Astrocyte of the spinal cord (primary cell): Measurements from ENCODE around the gene HDLBP.

Source experiments
- DNase-seq: peaks from one replicate; pipeline ENCODE4 v3.0.0; 2011; ENCODE audit warnings: low read depth, low spot score
- H3K4me3 ChIP-seq: 2 replicates; pipeline ENCODE4 v1.5.1; 2011; ENCODE audit warnings: low read depth, mild to moderate bottlenecking, low read length, moderate library complexity
- CTCF ChIP-seq: IDR thresholded peaks from 2 replicates; pipeline ENCODE4 v1.5.1; 2012; ENCODE audit warnings: low read depth, mild to moderate bottlenecking, low read length, inconsistent platforms
- in situ Hi-C: cut with HindIII; loops from 2 replicates; pipeline ENCODE4 v1.10.0; 2017; ENCODE audit warnings: low sequenced_read_pairs

Gene HDLBP

GRCh38 chr2:241307055-241307454, 8.4 kb downstream of the HDLBP start:
- no peak overlapping the region for H3K4me3 ChIP-seq
- in situ Hi-C loops = no loop called here
- no peak for DNase-seq
- TF ChIP-seq CTCF = no peak

- no peak for TF ChIP-seq CTCF
- DNase-seq = no peak
- no peak overlapping the region for H3K4me3 ChIP-seq
- in situ Hi-C loops = no loop called here
These were observed 11.3 kb downstream of the HDLBP start for GRCh38 chr2:241304039-241304670.

- in situ Hi-C loops = no loop called here
- no peak for DNase-seq
- H3K4me3 ChIP-seq = no peak overlapping the region
- TF ChIP-seq CTCF = no peak
These were observed 12.5 kb downstream of the HDLBP start for GRCh38 chr2:241302759-241303651.

GRCh38 chr2:241302083-241302482, 13.4 kb downstream of the HDLBP start:
- TF ChIP-seq CTCF = no peak
- no peak overlapping the region for H3K4me3 ChIP-seq
- no peak for DNase-seq
- in situ Hi-C loops = no loop called here

DNA sequence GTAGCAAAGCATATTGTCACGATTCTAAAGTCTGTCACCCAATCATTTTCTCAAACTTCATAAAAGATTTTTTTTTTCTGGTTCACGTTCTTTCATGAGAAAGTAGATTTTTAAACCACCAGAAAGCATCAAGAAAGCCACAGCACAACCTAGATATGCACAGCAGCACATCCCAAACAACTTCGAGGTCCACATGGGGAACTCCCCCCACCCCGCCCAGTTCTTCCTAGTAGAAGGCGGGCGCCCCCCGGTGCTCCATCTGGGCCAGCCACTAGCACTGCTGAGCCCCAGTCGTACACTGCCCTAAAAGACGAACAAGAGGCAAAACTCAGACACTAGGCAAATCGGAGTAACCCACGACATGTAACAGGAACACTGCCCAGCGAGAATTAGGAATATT, 15.5 kb downstream of the HDLBP start:
- in situ Hi-C loops = no loop called here
- no peak for TF ChIP-seq CTCF

GRCh38 chr2:241298673-241299072, 16.8 kb downstream of the HDLBP start:
- in situ Hi-C loops = no loop called here
- no peak for TF ChIP-seq CTCF
- H3K4me3 ChIP-seq = no peak overlapping the region
- no peak for DNase-seq

More for the DNA sequence above, 15.5 kb downstream of the HDLBP start:
- DNase-seq = no peak
- H3K4me3 ChIP-seq = no peak overlapping the region
